Measurements from ENCODE around the gene ZNF678.

DNA sequence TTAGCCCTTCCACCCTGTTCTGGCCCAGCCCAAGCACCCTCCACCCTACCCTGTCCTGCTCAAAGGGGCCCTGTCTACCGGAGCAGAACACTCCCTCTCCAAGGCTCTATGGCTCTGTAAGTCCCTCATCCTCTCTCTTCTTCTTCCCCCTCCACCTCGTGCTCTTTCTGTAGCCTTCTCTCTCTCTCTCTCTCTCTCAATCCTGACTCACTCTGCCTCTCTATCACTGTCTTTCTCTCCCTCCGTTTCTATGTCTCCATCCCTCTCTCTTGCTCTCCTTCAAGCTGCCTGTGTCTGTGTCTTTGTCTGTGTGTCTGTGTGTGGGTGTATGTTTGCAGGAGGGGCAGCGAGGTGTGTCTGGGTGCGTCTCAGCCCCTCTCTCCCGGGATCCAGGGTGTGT lies 1.3 kb upstream of the ZNF678 start:
- TF ChIP-seq, protein P1, sequence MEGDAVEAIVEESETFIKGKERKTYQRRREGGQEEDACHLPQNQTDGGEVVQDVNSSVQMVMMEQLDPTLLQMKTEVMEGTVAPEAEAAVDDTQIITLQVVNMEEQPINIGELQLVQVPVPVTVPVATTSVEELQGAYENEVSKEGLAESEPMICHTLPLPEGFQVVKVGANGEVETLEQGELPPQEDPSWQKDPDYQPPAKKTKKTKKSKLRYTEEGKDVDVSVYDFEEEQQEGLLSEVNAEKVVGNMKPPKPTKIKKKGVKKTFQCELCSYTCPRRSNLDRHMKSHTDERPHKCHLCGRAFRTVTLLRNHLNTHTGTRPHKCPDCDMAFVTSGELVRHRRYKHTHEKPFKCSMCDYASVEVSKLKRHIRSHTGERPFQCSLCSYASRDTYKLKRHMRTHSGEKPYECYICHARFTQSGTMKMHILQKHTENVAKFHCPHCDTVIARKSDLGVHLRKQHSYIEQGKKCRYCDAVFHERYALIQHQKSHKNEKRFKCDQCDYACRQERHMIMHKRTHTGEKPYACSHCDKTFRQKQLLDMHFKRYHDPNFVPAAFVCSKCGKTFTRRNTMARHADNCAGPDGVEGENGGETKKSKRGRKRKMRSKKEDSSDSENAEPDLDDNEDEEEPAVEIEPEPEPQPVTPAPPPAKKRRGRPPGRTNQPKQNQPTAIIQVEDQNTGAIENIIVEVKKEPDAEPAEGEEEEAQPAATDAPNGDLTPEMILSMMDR (IDR thresholded peaks at IDR 0.05; ENCODE audit: poor library complexity), result no peak
- no peak for TF ChIP-seq EZH2 (IDR thresholded peaks at IDR 0.05; ENCODE audit: borderline replicate concordance)
- no peak for TF ChIP-seq EZH2phosphoT487 (IDR thresholded peaks at IDR 0.05; ENCODE audit: low read depth, severe bottlenecking, unreplicated experiment)

Data from hepatocyte (in vitro differentiated cells).